Measurements from ENCODE around the gene SOBP. TPM values are rescaled to one million over a fixed set of nuclear protein-coding genes. Genes with fewer than 3 reads are reported as not detected.
A peak's percentile ranks its signal among the peaks of the same experiment; 100 is the strongest.

Gene SOBP
- total and polyA plus RNA-seq, 9 donors, result 8.7 to 31.3 (median 25.8) TPM

- Histone ChIP-seq H3K36me3 (no peaks in the 10 kb centered on the region), H3K27me3 (no peaks in the 10 kb centered on the region), H3K27ac (no peak overlapping the region), H3K4me1 (ENCODE audit: insufficient read depth) (peaks cover 11% of the 10 kb centered on the region), H3K4me3 (no peak overlapping the region), H3K9me3 (no peaks in the 10 kb centered on the region)
- TF ChIP-seq POLR2A (IDR thresholded peaks at IDR 0.05) (no peak), EP300 (IDR thresholded peaks at IDR 0.05) (no peak), CTCF (IDR thresholded peaks at IDR 0.05) (no peak)
- intact Hi-C loops (cut with DNase I), result loop anchor here in 1 of 4 donors (5.0 kb wide), 1 partner anchor 111 kb away; the partner anchor contains the start of gene SOBP
- DNase-seq, result no peak
- 83 to 88% (median 86%) methylated on average over 3 of the region's 3 CpGs for WGBS, 3 donors
Observed at GRCh38 chr6:107603006-107603370, 113.1 kb downstream of the SOBP start.

- Histone ChIP-seq H3K27me3 (no peaks in the 10 kb centered on the region), H3K4me3 (no peak overlapping the region), H3K4me1 (ENCODE audit: insufficient read depth) (peaks cover 11% of the 10 kb centered on the region), H3K36me3 (no peaks in the 10 kb centered on the region), H3K27ac (no peak overlapping the region), H3K9me3 (no peaks in the 10 kb centered on the region)
- TF ChIP-seq EP300 (IDR thresholded peaks at IDR 0.05) (no peak), CTCF (IDR thresholded peaks at IDR 0.05) (no peak), POLR2A (IDR thresholded peaks at IDR 0.05) (no peak)
- WGBS, 3 donors, result 95 to 98% (median 98%) methylated on average over 9 of the region's 9 CpGs
- intact Hi-C loops (cut with DNase I), result loop anchor here in 1 of 4 donors (5.0 kb wide), 1 partner anchor 112 kb away; the partner anchor contains the start of gene SOBP
- DNase-seq, result no peak
Observed at GRCh38 chr6:107604549-107604948, 114.6 kb downstream of the SOBP start.

- no peak for DNase-seq
- intact Hi-C loops (cut with DNase I), result no loop called here
- Histone ChIP-seq H3K9me3 (no peaks in the 10 kb centered on the region), H3K36me3 (no peaks in the 10 kb centered on the region), H3K27ac (no peak overlapping the region), H3K4me1 (ENCODE audit: insufficient read depth) (peaks cover 12% of the 10 kb centered on the region), H3K4me3 (no peak overlapping the region), H3K27me3 (no peaks in the 10 kb centered on the region)
- 88 to 92% (median 90%) methylated on average over 4 of the region's 4 CpGs for WGBS, 3 donors
- TF ChIP-seq CTCF (IDR thresholded peaks at IDR 0.05) (no peak), POLR2A (IDR thresholded peaks at IDR 0.05) (no peak), EP300 (IDR thresholded peaks at IDR 0.05) (no peak)
Observed at GRCh38 chr6:107606407-107606806, 116.5 kb downstream of the SOBP start.

GRCh38 chr6:107607116-107607515 is 117.2 kb downstream of the SOBP start:
- 31 to 43% (median 32%) methylated on average over 4 of the region's 4 CpGs for WGBS, 3 donors
- peak in 3 of 5 donors; percentile 39 to 64 (median 52) for DNase-seq
- H3K36me3 ChIP-seq, result no peaks in the 10 kb centered on the region
- no peak overlapping the region for H3K4me3 ChIP-seq
- no peak overlapping the region for H3K27ac ChIP-seq
- no peaks in the 10 kb centered on the region for H3K27me3 ChIP-seq
- H3K4me1 ChIP-seq (ENCODE audit: insufficient read depth), result peaks cover 16% of the 10 kb centered on the region
- intact Hi-C loops (cut with DNase I), result no loop called here
- no peaks in the 10 kb centered on the region for H3K9me3 ChIP-seq
- TF ChIP-seq CTCF (IDR thresholded peaks at IDR 0.05), result no peak
- no peak for TF ChIP-seq EP300 (IDR thresholded peaks at IDR 0.05)
- TF ChIP-seq POLR2A (IDR thresholded peaks at IDR 0.05), result no peak
